ENCODE data around the gene IFIT3. TPM values are rescaled to one million over a fixed set of nuclear protein-coding genes. Genes with fewer than 3 reads are reported as not detected.

Gene IFIT3
- polyA plus RNA-seq, 4 donors, result 16.2 to 19.5 (median 16.9) TPM

- Histone ChIP-seq H3K4me3 (ENCODE audit: low read depth in 1 of 3, low read length in 3 of 3) (no peak overlapping the region), H3K36me3 (ENCODE audit: control insufficient read depth in 3 of 3, insufficient read depth in 2 of 3, low read depth in 1 of 3, low read length in 3 of 3) (no peaks in the 10 kb centered on the region), H3K27me3 (ENCODE audit: control insufficient read depth in 3 of 3, insufficient read depth in 3 of 3, low read length in 3 of 3) (no peaks in the 10 kb centered on the region), H3K27ac (ENCODE audit: low read depth in 1 of 3, low read length in 2 of 3) (no peak overlapping the region), H3K4me1 (ENCODE audit: control insufficient read depth in 3 of 3, insufficient read depth in 2 of 3, low read depth in 1 of 3, low read length in 2 of 3) (peaks cover 4 to 11% (median 7%) of the 10 kb centered on the region in 3 donors), H3K9me3 (ENCODE audit: control insufficient read depth in 2 of 2, insufficient read depth in 1 of 2, low read depth in 1 of 2, low read length in 1 of 2) (peaks cover 0 to 5% of the 10 kb centered on the region in 2 donors)
- no peak for FAIRE-seq
- DNase-seq, result no peak
- 73 to 95% (median 83%) methylated on average over 4 of the region's 4 CpGs for WGBS, 3 donors
Observed at GRCh38 chr10:89299031-89299430, 28.8 kb upstream of the IFIT3 start.

- Histone ChIP-seq H3K36me3 (ENCODE audit: control insufficient read depth in 3 of 3, insufficient read depth in 2 of 3, low read depth in 1 of 3, low read length in 3 of 3) (peaks cover 0 to 3% (median 2%) of the 10 kb centered on the region in 3 donors), H3K4me1 (ENCODE audit: control insufficient read depth in 3 of 3, insufficient read depth in 2 of 3, low read depth in 1 of 3, low read length in 2 of 3) (peaks cover 5 to 11% (median 5%) of the 10 kb centered on the region in 3 donors), H3K9me3 (ENCODE audit: control insufficient read depth in 2 of 2, insufficient read depth in 1 of 2, low read depth in 1 of 2, low read length in 1 of 2) (no peaks in the 10 kb centered on the region), H3K4me3 (ENCODE audit: low read depth in 1 of 3, low read length in 3 of 3) (peak overlapping the region in 1 of 3 donors; percentile 49), H3K27ac (ENCODE audit: low read depth in 1 of 3, low read length in 2 of 3) (peak overlapping the region; percentile 81 to 88 (median 84)), H3K27me3 (ENCODE audit: control insufficient read depth in 3 of 3, insufficient read depth in 3 of 3, low read length in 3 of 3) (no peaks in the 10 kb centered on the region)
- 0 to 9% (median 6%) methylated on average over 2 of the region's 2 CpGs for WGBS, 3 donors
- FAIRE-seq (no peak), DNase-seq (peak; percentile 23 to 54)
Observed at GRCh38 chr10:89301232-89301631, 26.6 kb upstream of the IFIT3 start.

GRCh38 chr10:89301721-89302445 lies 25.9 kb upstream of the IFIT3 start, which contains the start of gene IFIT2:
Gene IFIT2 (plus strand): TSS chr10:89302046. CDS start chr10:89302124, 78 bp downstream.
- FAIRE-seq, result no peak
- Histone ChIP-seq H3K36me3 (ENCODE audit: control insufficient read depth in 3 of 3, insufficient read depth in 2 of 3, low read depth in 1 of 3, low read length in 3 of 3) (peaks cover 0 to 8% (median 6%) of the 10 kb centered on the region in 3 donors), H3K9me3 (ENCODE audit: control insufficient read depth in 2 of 2, insufficient read depth in 1 of 2, low read depth in 1 of 2, low read length in 1 of 2) (no peaks in the 10 kb centered on the region), H3K4me1 (ENCODE audit: control insufficient read depth in 3 of 3, insufficient read depth in 2 of 3, low read depth in 1 of 3, low read length in 2 of 3) (peaks cover 5 to 11% (median 5%) of the 10 kb centered on the region in 3 donors), H3K27me3 (ENCODE audit: control insufficient read depth in 3 of 3, insufficient read depth in 3 of 3, low read length in 3 of 3) (no peaks in the 10 kb centered on the region), H3K27ac (ENCODE audit: low read depth in 1 of 3, low read length in 2 of 3) (peak within 1 kb of the TSS; percentile 81 to 88 (median 84)), H3K4me3 (ENCODE audit: low read depth in 1 of 3, low read length in 3 of 3) (peak within 1 kb of the TSS; percentile 8 to 68 (median 49))
- DNase-seq, result peak; percentile 85 to 87
- 1 to 2% (median 1%) methylated on average over 10 of the region's 10 CpGs for WGBS, 3 donors

- peak overlapping the region in 2 of 3 donors; percentile 5 to 68 for H3K4me3 ChIP-seq (ENCODE audit: low read depth in 1 of 3, low read length in 3 of 3)
- H3K36me3 ChIP-seq (ENCODE audit: control insufficient read depth in 3 of 3, insufficient read depth in 2 of 3, low read depth in 1 of 3, low read length in 3 of 3), result peaks cover 0 to 8% (median 6%) of the 10 kb centered on the region in 3 donors
- H3K9me3 ChIP-seq (ENCODE audit: control insufficient read depth in 2 of 2, insufficient read depth in 1 of 2, low read depth in 1 of 2, low read length in 1 of 2), result no peaks in the 10 kb centered on the region
- FAIRE-seq, result no peak
- no peaks in the 10 kb centered on the region for H3K27me3 ChIP-seq (ENCODE audit: control insufficient read depth in 3 of 3, insufficient read depth in 3 of 3, low read length in 3 of 3)
- peak in 1 of 2 donors; percentile 36 for DNase-seq
- 1 to 8% (median 6%) methylated on average over 3 of the region's 3 CpGs for WGBS, 3 donors
- peak overlapping the region in 2 of 3 donors; percentile 69 to 81 for H3K27ac ChIP-seq (ENCODE audit: low read depth in 1 of 3, low read length in 2 of 3)
- H3K4me1 ChIP-seq (ENCODE audit: control insufficient read depth in 3 of 3, insufficient read depth in 2 of 3, low read depth in 1 of 3, low read length in 2 of 3), result peaks cover 5 to 11% (median 5%) of the 10 kb centered on the region in 3 donors
Observed at GRCh38 chr10:89302625-89303024, 25.2 kb upstream of the IFIT3 start.

- Histone ChIP-seq H3K4me1 (ENCODE audit: control insufficient read depth in 3 of 3, insufficient read depth in 2 of 3, low read depth in 1 of 3, low read length in 2 of 3) (peaks cover 5 to 11% (median 5%) of the 10 kb centered on the region in 3 donors), H3K27me3 (ENCODE audit: control insufficient read depth in 3 of 3, insufficient read depth in 3 of 3, low read length in 3 of 3) (no peaks in the 10 kb centered on the region), H3K9me3 (ENCODE audit: control insufficient read depth in 2 of 2, insufficient read depth in 1 of 2, low read depth in 1 of 2, low read length in 1 of 2) (no peaks in the 10 kb centered on the region), H3K27ac (ENCODE audit: low read depth in 1 of 3, low read length in 2 of 3) (no peak overlapping the region), H3K4me3 (ENCODE audit: low read depth in 1 of 3, low read length in 3 of 3) (peak overlapping the region in 1 of 3 donors; percentile 68), H3K36me3 (ENCODE audit: control insufficient read depth in 3 of 3, insufficient read depth in 2 of 3, low read depth in 1 of 3, low read length in 3 of 3) (peaks cover 0 to 8% (median 6%) of the 10 kb centered on the region in 3 donors)
- FAIRE-seq (no peak), DNase-seq (no peak)
- WGBS, 3 donors, result 39 to 48% (median 47%) methylated on average over 2 of the region's 2 CpGs
Observed at GRCh38 chr10:89303161-89303560, 24.6 kb upstream of the IFIT3 start.

- Histone ChIP-seq H3K27me3 (ENCODE audit: control insufficient read depth in 3 of 3, insufficient read depth in 3 of 3, low read length in 3 of 3) (no peaks in the 10 kb centered on the region), H3K9me3 (ENCODE audit: control insufficient read depth in 2 of 2, insufficient read depth in 1 of 2, low read depth in 1 of 2, low read length in 1 of 2) (no peaks in the 10 kb centered on the region), H3K4me3 (ENCODE audit: low read depth in 1 of 3, low read length in 3 of 3) (no peak overlapping the region), H3K36me3 (ENCODE audit: control insufficient read depth in 3 of 3, insufficient read depth in 2 of 3, low read depth in 1 of 3, low read length in 3 of 3) (peaks cover 0 to 8% (median 6%) of the 10 kb centered on the region in 3 donors), H3K4me1 (ENCODE audit: control insufficient read depth in 3 of 3, insufficient read depth in 2 of 3, low read depth in 1 of 3, low read length in 2 of 3) (peaks cover 5 to 11% (median 5%) of the 10 kb centered on the region in 3 donors), H3K27ac (ENCODE audit: low read depth in 1 of 3, low read length in 2 of 3) (no peak overlapping the region)
- DNase-seq (no peak), FAIRE-seq (no peak)
- 85 to 94% (median 90%) methylated on average over 4 of the region's 4 CpGs for WGBS, 3 donors
Observed at GRCh38 chr10:89304026-89304425, 23.8 kb upstream of the IFIT3 start.

- Histone ChIP-seq H3K36me3 (ENCODE audit: control insufficient read depth in 3 of 3, insufficient read depth in 2 of 3, low read depth in 1 of 3, low read length in 3 of 3) (peaks cover 0 to 8% (median 6%) of the 10 kb centered on the region in 3 donors), H3K4me3 (ENCODE audit: low read depth in 1 of 3, low read length in 3 of 3) (no peak overlapping the region), H3K27ac (ENCODE audit: low read depth in 1 of 3, low read length in 2 of 3) (no peak overlapping the region), H3K9me3 (ENCODE audit: control insufficient read depth in 2 of 2, insufficient read depth in 1 of 2, low read depth in 1 of 2, low read length in 1 of 2) (no peaks in the 10 kb centered on the region), H3K4me1 (ENCODE audit: control insufficient read depth in 3 of 3, insufficient read depth in 2 of 3, low read depth in 1 of 3, low read length in 2 of 3) (peaks cover 5 to 11% (median 5%) of the 10 kb centered on the region in 3 donors), H3K27me3 (ENCODE audit: control insufficient read depth in 3 of 3, insufficient read depth in 3 of 3, low read length in 3 of 3) (no peaks in the 10 kb centered on the region)
- WGBS, 3 donors, result 87 to 93% (median 90%) methylated on average over 2 of the region's 2 CpGs
- FAIRE-seq, result no peak
- DNase-seq, result no peak
Observed at GRCh38 chr10:89304446-89304845, 23.4 kb upstream of the IFIT3 start.

GRCh38 chr10:89304925-89305324 lies 22.9 kb upstream of the IFIT3 start:
- H3K4me3 ChIP-seq (ENCODE audit: low read depth in 1 of 3, low read length in 3 of 3), result no peak overlapping the region
- H3K4me1 ChIP-seq (ENCODE audit: control insufficient read depth in 3 of 3, insufficient read depth in 2 of 3, low read depth in 1 of 3, low read length in 2 of 3), result peaks cover 5 to 11% (median 5%) of the 10 kb centered on the region in 3 donors
- H3K27me3 ChIP-seq (ENCODE audit: control insufficient read depth in 3 of 3, insufficient read depth in 3 of 3, low read length in 3 of 3), result no peaks in the 10 kb centered on the region
- FAIRE-seq (no peak), DNase-seq (no peak)
- no peak overlapping the region for H3K27ac ChIP-seq (ENCODE audit: low read depth in 1 of 3, low read length in 2 of 3)
- H3K36me3 ChIP-seq (ENCODE audit: control insufficient read depth in 3 of 3, insufficient read depth in 2 of 3, low read depth in 1 of 3, low read length in 3 of 3), result peaks cover 0 to 8% (median 6%) of the 10 kb centered on the region in 3 donors
- H3K9me3 ChIP-seq (ENCODE audit: control insufficient read depth in 2 of 2, insufficient read depth in 1 of 2, low read depth in 1 of 2, low read length in 1 of 2), result no peaks in the 10 kb centered on the region
